ENCODE measurements around the gene RPTOR.

GRCh38 chr17:80882926-80883685, 338.5 kb downstream of the RPTOR start:
- TF ChIP-seq CTCF (IDR thresholded peaks at IDR 0.05 in 4 of 5, conservative IDR thresholded peaks at IDR 0.05 in 1 of 5): no peak
- TF ChIP-seq POLR2A (IDR thresholded peaks at IDR 0.05): no peak

Measured in gastrocnemius medialis (tissue), 4 donors.